Heart left ventricle (tissue), 16 donors: Measurements from ENCODE around the gene PRKAR1B. TPM values are rescaled to one million over a fixed set of nuclear protein-coding genes. Genes with fewer than 3 reads are reported as not detected.

Source experiments
- ATAC-seq, 4 donors: fragments of 200-7000 bp; cut with Tn5 transposase; one replicate each; pipeline ENCODE4 v1.9.1; 2020 to 2022; ENCODE audit warnings: moderate library complexity in 4 of 4, mild to moderate bottlenecking in 3 of 4, moderate number of reproducible peaks in 1 of 4
- DNase-seq, 5 donors: peaks; one replicate each; pipeline ENCODE4 v3.0.0-alpha.2; 2020
- H3K27ac ChIP-seq, 12 donors: fragments of 200-600 bp; sonication (generic) in 4 of 12; one replicate each; pipeline versions ENCODE4 v1.5.0 to v1.8.0; 2016 to 2022; ENCODE audit warnings: mild to moderate bottlenecking in 2 of 12
- H3K27me3 ChIP-seq, 9 donors: fragments of 200-600 bp; sonication (generic) in 2 of 9; one replicate each; pipeline versions ENCODE4 v1.5.1 to v1.8.0; 2016 to 2022; ENCODE audit warnings: mild to moderate bottlenecking in 3 of 9
- H3K36me3 ChIP-seq, 9 donors: fragments of 200-600 bp; sonication (generic) in 2 of 9; one replicate each; pipeline versions ENCODE4 v1.5.0 to v1.8.0; 2018 to 2022; ENCODE audit warnings: mild to moderate bottlenecking in 2 of 9
- H3K4me1 ChIP-seq, 12 donors: fragments of 200-600 bp; sonication (generic) in 4 of 12; one replicate each; pipeline versions ENCODE4 v1.5.0 to v1.8.0; 2016 to 2022; ENCODE audit warnings: mild to moderate bottlenecking in 3 of 12
- H3K4me3 ChIP-seq, 12 donors: fragments of 200-600 bp; sonication (generic) in 4 of 12; one replicate each; pipeline versions ENCODE4 v1.5.0 to v1.8.0; 2017 to 2022; ENCODE audit warnings: mild to moderate bottlenecking in 9 of 12, moderate library complexity in 4 of 12
- H3K9me3 ChIP-seq, 12 donors: fragments of 200-600 bp; sonication (generic) in 4 of 12; one replicate each; pipeline versions ENCODE4 v1.5.0 to v1.8.0; 2016 to 2022; ENCODE audit warnings: mild to moderate bottlenecking in 1 of 12
- POLR2A ChIP-seq, 2 donors: fragments of 450-650 bp; IDR thresholded peaks; one replicate each; pipeline ENCODE4 v1.6.1; 2017; ENCODE audit warnings: antibody characterized with exemption in 2 of 2, mild to moderate bottlenecking in 2 of 2, moderate library complexity in 2 of 2
- WGBS, 4 donors: extraction: QIAGEN DNeasy Blood & Tissue Kit in 2 of 4; methylation state at CpG; one replicate each; pipeline versions ENCODE4 v1.1.5 to v1.1.7; 2013 to 2018; 5-methylcytosine and 5-hydroxymethylcytosine counted together
- intact Hi-C, 10 donors: fragments of 100-400 bp; cut with DNase I; formaldehyde crosslinking; loops; one replicate each; pipeline versions ENCODE4 v1.11.1 to v1.14.2; 2022
- polyA plus RNA-seq, 2 donors: library from polyadenylated mRNA; stranded (reverse); fragments of 200-250 nt; gene quantifications; one replicate each; pipeline ENCODE4 v1.2.3, GENCODE V29; 2013
- total RNA-seq, 9 donors: library from RNA; depleted of rRNA in 2 of 9; stranded (reverse); fragments of >200 nt in 2 of 9; fragmentation: NEBNext Ultra II Directional in 3 of 9; extraction: Animal tissue kit (Norgen Biotek cat#: 25700) in 3 of 9; gene quantifications; one replicate each; pipeline versions ENCODE4 v1.1.0 to v1.2.4, GENCODE V29; 2016 to 2023
- TF ChIP-seq, protein P1 (sequence below), 12 donors: fragments of 200-600 bp; sonication (generic) in 4 of 12; IDR thresholded peaks; one replicate each; pipeline versions ENCODE4 v1.5.0 to v1.8.0; 2018 to 2022; ENCODE audit warnings: antibody characterized with exemption in 12 of 12, mild to moderate bottlenecking in 5 of 12
- donor health status: ischemic (EF 13 %, LVEDD 7.1; RV severe dilation, severe dysfunction).
- donor health status: healthy with polysubstance abuse.
- donor health status: DM: no; HTN: yes; CAD: no.
- donor health status: DM: no; HTN: no; CAD: no.
- donor health status: ischemic (EF 25% LVEDD 6.9; RV normal size, moderate dysfunction).
- donor health status: ischemic (EF 25% LVEDD 5.7; RV mildly dilated, moderate dysfunction).
- donor health status: healthy.
- donor health status: DM: yes; HTN: yes; CAD: no.
- donor health status: ischemic (EF 35%, LVEDD 5.7; RV mildly dilated, moderate dysfunction).
- donor health status: nonischemic (EF 11% LVEDD 7.7; RV severe dilation, severe dysfunction).
- donor health status: DM: yes; HTN: yes; CAD: no.
- donor health status: PGD.
- donor health status: ischemic (EF 29% LVEDD 5.4; RV normal size, mild dysfunction).
- donor health status: nonischemic (EF 23%, LVEDD 6.1; RV moderate dilation, normal function).

PRKAR1B gene
- total and polyA plus RNA-seq, 11 donors, result 4.1 to 22.2 (median 17.9) TPM

DNA sequence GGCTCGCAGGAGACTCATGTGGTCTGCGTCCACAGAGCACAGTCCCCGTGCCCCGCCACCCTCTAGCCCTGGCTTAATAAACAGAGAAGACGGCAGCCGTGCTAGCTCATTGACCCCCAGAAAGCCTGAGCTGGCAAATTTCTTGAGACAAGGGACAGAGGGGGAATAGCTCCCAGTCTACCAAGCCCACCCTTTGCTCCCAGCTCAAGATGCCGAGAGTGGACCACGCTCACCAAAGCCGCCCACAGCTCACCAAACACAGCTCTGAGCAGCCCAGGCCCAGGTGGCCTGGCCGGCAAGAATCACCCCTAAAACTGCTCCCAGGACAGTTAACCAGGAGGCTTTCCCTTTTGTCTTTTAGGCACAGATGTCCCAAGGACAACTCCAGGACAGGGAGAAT is 212.8 kb downstream of the PRKAR1B start:
- intact Hi-C loops, result loop anchor here in 5 of 10 donors (5.0 to 10.0 kb wide), 5 partner anchors 141 to 361 kb away; partner anchors contain the start of gene GET4 (in 1 of the 5)
- ATAC-seq, result no peak
- H3K27ac ChIP-seq, result peak overlapping the region in 9 of 12 donors; percentile 1 to 97 (median 35)
- H3K9me3 ChIP-seq, result no peaks in the 10 kb centered on the region
- peaks cover 0 to 67% (median 25%) of the 10 kb centered on the region in 12 donors for H3K4me1 ChIP-seq
- peaks cover 0 to 28% (median 17%) of the 10 kb centered on the region in 9 donors for H3K36me3 ChIP-seq
- 67 to 87% (median 80%) methylated on average over 6 to 10 of the region's 10 CpGs for WGBS, 4 donors
- TF ChIP-seq POLR2A (IDR thresholded peaks at IDR 0.05), result no peak
- no peak for DNase-seq
- peaks cover 0 to 23% (median 0%) of the 10 kb centered on the region in 9 donors for H3K27me3 ChIP-seq
- H3K4me3 ChIP-seq, result peak overlapping the region in 1 of 12 donors; percentile 13

DNA sequence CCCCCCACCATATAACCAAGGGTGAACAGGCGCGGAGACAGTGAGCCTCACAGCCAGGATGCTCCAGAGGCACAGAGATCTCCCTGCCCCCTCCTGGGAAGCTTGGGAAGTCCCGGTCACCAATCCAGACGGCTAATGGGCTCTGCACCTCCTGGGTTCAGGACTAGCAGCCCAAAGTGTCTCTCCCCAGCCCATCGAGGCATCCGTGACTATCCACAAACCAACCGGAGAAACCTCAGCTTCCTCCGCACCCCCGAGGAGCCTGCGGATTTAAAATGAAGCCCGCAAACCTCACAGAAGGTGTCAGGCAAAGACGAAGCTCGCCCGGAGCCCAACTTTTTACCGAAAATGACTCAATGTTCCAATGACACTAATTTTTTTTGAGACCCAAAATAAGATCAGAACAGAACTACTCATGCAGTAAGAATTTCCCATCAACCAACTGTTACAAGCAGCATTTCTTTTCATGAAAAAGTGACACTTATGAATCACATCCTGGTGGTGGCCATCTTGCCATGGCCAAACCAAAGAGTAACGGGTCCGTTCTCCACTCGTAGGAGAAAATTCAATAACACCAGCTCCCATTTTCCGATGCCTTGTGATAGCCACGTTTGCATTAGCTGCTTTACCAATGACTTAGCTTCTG is 213.4 kb downstream of the PRKAR1B start:
- 74 to 86% (median 83%) methylated on average over 17 to 20 of the region's 20 CpGs for WGBS, 4 donors
- no peak overlapping the region for H3K4me3 ChIP-seq
- TF ChIP-seq POLR2A (IDR thresholded peaks at IDR 0.05), result no peak
- TF ChIP-seq, protein P1, sequence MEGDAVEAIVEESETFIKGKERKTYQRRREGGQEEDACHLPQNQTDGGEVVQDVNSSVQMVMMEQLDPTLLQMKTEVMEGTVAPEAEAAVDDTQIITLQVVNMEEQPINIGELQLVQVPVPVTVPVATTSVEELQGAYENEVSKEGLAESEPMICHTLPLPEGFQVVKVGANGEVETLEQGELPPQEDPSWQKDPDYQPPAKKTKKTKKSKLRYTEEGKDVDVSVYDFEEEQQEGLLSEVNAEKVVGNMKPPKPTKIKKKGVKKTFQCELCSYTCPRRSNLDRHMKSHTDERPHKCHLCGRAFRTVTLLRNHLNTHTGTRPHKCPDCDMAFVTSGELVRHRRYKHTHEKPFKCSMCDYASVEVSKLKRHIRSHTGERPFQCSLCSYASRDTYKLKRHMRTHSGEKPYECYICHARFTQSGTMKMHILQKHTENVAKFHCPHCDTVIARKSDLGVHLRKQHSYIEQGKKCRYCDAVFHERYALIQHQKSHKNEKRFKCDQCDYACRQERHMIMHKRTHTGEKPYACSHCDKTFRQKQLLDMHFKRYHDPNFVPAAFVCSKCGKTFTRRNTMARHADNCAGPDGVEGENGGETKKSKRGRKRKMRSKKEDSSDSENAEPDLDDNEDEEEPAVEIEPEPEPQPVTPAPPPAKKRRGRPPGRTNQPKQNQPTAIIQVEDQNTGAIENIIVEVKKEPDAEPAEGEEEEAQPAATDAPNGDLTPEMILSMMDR (IDR thresholded peaks at IDR 0.05), result no peak
- intact Hi-C loops, result loop anchor here in 5 of 10 donors (5.0 to 10.0 kb wide), 5 partner anchors 141 to 361 kb away; partner anchors contain the start of gene GET4 (in 1 of the 5)
- H3K9me3 ChIP-seq, result no peaks in the 10 kb centered on the region
- H3K36me3 ChIP-seq, result peaks cover 0 to 33% (median 23%) of the 10 kb centered on the region in 9 donors
- no peak for DNase-seq
- peak overlapping the region in 6 of 12 donors; percentile 27 to 97 (median 64) for H3K27ac ChIP-seq
- H3K27me3 ChIP-seq, result peaks cover 0 to 23% (median 0%) of the 10 kb centered on the region in 9 donors
- ATAC-seq, result no peak
- peaks cover 0 to 63% (median 25%) of the 10 kb centered on the region in 12 donors for H3K4me1 ChIP-seq

DNA sequence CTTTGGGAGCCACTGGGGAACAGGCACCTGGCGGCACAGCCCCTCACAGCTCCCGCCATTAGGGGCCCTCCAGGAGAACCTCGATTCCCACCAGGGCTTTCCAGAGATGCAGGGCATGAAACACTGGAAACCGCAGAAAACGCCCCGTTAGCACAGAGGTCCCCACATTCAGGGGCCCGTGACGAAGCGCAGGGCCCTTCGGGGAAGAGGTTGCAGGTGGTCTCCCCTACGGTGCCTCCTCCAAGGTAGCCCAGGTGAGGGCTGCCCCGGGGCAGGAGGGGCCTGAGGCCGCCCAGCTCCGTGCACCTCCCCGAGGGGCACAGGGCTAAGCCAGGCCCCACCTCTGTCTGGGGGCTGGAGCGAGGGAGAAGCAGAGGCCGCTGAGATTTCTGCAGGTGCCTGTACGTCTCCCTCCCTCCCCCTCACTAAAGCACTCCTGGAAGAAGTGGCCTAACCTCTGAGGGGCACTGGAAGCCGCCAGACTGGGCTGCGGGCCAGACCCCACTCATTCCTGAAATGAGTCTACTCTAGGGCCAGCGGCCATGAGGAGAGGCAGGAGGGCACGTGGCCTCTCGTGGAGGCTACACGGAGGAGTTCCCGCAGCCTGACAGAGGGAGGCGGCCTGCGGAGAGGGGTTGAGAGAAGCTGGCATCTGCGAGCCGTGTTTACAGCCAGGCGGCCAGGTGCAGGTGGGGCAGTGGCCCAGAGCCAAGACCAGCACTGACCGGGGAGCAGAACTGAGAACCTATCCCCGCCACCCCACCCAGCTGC is 214.4 kb downstream of the PRKAR1B start:
- peak in 2 of 4 donors; percentile 3 to 6 for ATAC-seq
- peak overlapping the region in 3 of 12 donors; percentile 14 to 97 (median 57) for H3K27ac ChIP-seq
- TF ChIP-seq, protein P1 (IDR thresholded peaks at IDR 0.05), result no peak
- no peak for TF ChIP-seq POLR2A (IDR thresholded peaks at IDR 0.05)
- no peak overlapping the region for H3K4me3 ChIP-seq
- no peaks in the 10 kb centered on the region for H3K9me3 ChIP-seq
- H3K4me1 ChIP-seq, result peaks cover 0 to 54% (median 25%) of the 10 kb centered on the region in 12 donors
- peaks cover 0 to 37% (median 30%) of the 10 kb centered on the region in 9 donors for H3K36me3 ChIP-seq
- 68 to 75% (median 71%) methylated on average over 30 to 32 of the region's 32 CpGs for WGBS, 4 donors
- DNase-seq, result peak in 3 of 5 donors; percentile 19 to 59 (median 52)
- H3K27me3 ChIP-seq, result peaks cover 0 to 16% (median 0%) of the 10 kb centered on the region in 9 donors
- intact Hi-C loops, result loop anchor here in 5 of 10 donors (5.0 to 10.0 kb wide), 5 partner anchors 142 to 362 kb away; partner anchors contain the start of gene GET4 (in 1 of the 5)

DNA sequence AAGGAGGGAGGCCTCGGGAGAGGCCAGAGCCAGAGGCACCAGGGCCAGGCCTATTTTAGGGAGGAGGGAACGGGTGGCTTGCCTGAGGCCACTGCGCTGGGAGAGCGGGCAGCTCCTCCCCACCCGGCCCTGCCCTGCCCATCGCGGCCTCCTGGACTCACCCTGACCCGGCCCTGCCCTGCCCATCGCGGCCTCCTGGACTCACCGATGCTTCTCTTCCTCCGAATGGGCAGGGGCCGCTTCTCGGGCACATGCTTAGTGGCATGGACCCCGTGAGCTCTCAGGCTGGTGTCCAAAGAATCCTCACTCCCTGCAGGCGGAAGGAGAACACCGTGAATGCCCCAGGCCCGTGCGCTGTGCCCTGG is 215.0 kb downstream of the PRKAR1B start:
- peaks cover 0 to 50% (median 25%) of the 10 kb centered on the region in 12 donors for H3K4me1 ChIP-seq
- 87 to 91% (median 89%) methylated on average over 10 to 19 of the region's 19 CpGs for WGBS, 4 donors
- no peak overlapping the region for H3K4me3 ChIP-seq
- intact Hi-C loops, result loop anchor here in 5 of 10 donors (5.0 to 10.0 kb wide), 5 partner anchors 143 to 363 kb away; partner anchors contain the start of gene GET4 (in 1 of the 5)
- DNase-seq (peak in 1 of 5 donors; percentile 20), ATAC-seq (no peak)
- peaks cover 0 to 11% (median 0%) of the 10 kb centered on the region in 9 donors for H3K27me3 ChIP-seq
- no peak for TF ChIP-seq POLR2A (IDR thresholded peaks at IDR 0.05)
- TF ChIP-seq, protein P1 (IDR thresholded peaks at IDR 0.05), result no peak
- H3K9me3 ChIP-seq, result no peaks in the 10 kb centered on the region
- H3K36me3 ChIP-seq, result peaks cover 0 to 42% (median 30%) of the 10 kb centered on the region in 9 donors
- peak overlapping the region in 2 of 12 donors; percentile 57 to 97 for H3K27ac ChIP-seq
